CD4-positive, alpha-beta T cell (primary cell): ENCODE data around the gene OST4. TPM values are rescaled to one million over a fixed set of nuclear protein-coding genes. Genes with fewer than 3 reads are reported as not detected.

Experiments used
- ATAC-seq: fragments of 200-7000 bp; cut with Tn5 transposase; one replicate; pipeline ENCODE4 v1.10.0; 2022; ENCODE audit warnings: mild to moderate bottlenecking; ENCODE audit not compliant: poor library complexity
- CTCF ChIA-PET: fragments of 350-600 bp; sonication (Branson Sonifier 250); formaldehyde crosslinking; loops from one replicate; lab custom pipeline; 2021; ENCODE audit warnings: antibody characterized with exemption, inconsistent platforms; lab: Charles Lee
- POLR2A ChIA-PET: fragments of 350-600 bp; sonication (Branson Sonifier 250); formaldehyde crosslinking; loops from one replicate; lab custom pipeline; 2021; ENCODE audit warnings: antibody characterized with exemption, inconsistent platforms; lab: Charles Lee
- DNase-seq, 14 experiments: peaks; one replicate each; pipeline ENCODE4 v3.0.0-alpha.2; 2013 to 2020; ENCODE audit warnings: mixed read lengths in 2 of 14
- H3K27ac ChIP-seq, 2 donors: one replicate each; pipeline versions ENCODE4 v1.5.1 to v1.7.0; 2013; ENCODE audit warnings: low read length in 2 of 2, low read depth in 1 of 2, mild to moderate bottlenecking in 1 of 2
- H3K27me3 ChIP-seq, 2 experiments: 1 replicate in 1 of 2; 2 replicates in 1 of 2; pipeline versions ENCODE4 v1.6.1 to v1.7.0; 2013; ENCODE audit warnings: low read length in 2 of 2, control low read depth in 1 of 2, mild to moderate bottlenecking in 1 of 2, moderate library complexity in 1 of 2; ENCODE audit not compliant: insufficient read depth in 2 of 2, control insufficient read depth in 1 of 2
- H3K36me3 ChIP-seq: one replicate; pipeline ENCODE4 v1.6.1; 2013; ENCODE audit warnings: low read length, control low read depth; ENCODE audit not compliant: insufficient read depth
- H3K4me1 ChIP-seq: one replicate; pipeline ENCODE4 v1.6.1; 2013; ENCODE audit warnings: low read length, control low read depth; ENCODE audit not compliant: insufficient read depth
- H3K4me3 ChIP-seq: one replicate; pipeline ENCODE4 v1.5.1; 2013; ENCODE audit warnings: mild to moderate bottlenecking, low read length, moderate library complexity
- H3K9me3 ChIP-seq, 2 experiments: 1 replicate in 1 of 2; 2 replicates in 1 of 2; pipeline versions ENCODE4 v1.6.1 to v1.7.0; 2013; ENCODE audit warnings: low read length in 2 of 2, mild to moderate bottlenecking in 2 of 2, control low read depth in 1 of 2, moderate library complexity in 1 of 2; ENCODE audit not compliant: control insufficient read depth in 1 of 2, insufficient read depth in 1 of 2
- H3K27ac Mint-ChIP-seq: one replicate; pipeline ENCODE4 v1.8.0; 2020; ENCODE audit warnings: mixed read lengths
- H3K27me3 Mint-ChIP-seq: one replicate; pipeline ENCODE4 v1.8.0; 2021; ENCODE audit warnings: mixed read lengths
- H3K36me3 Mint-ChIP-seq: one replicate; pipeline ENCODE4 v1.8.0; 2021; ENCODE audit warnings: low read depth, mixed read lengths
- H3K4me1 Mint-ChIP-seq: one replicate; pipeline ENCODE4 v1.8.0; 2021; ENCODE audit warnings: low read depth, mixed read lengths
- H3K4me3 Mint-ChIP-seq: one replicate; pipeline ENCODE4 v1.8.0; 2020; ENCODE audit warnings: mild to moderate bottlenecking, mixed read lengths
- H3K9me3 Mint-ChIP-seq: one replicate; pipeline ENCODE4 v1.8.0; 2020; ENCODE audit warnings: mixed read lengths
- intact Hi-C, 2 experiments: fragments of 100-400 bp; cut with DNase I in 1 of 2; cut with micrococcal nuclease in 1 of 2; formaldehyde crosslinking; loops; one replicate each; pipeline versions ENCODE4 v1.15.1 to v1.9.0; 2023 to 2025; cut with DNase I, micrococcal nuclease
- total RNA-seq, 174 experiments: library from RNA in 2 of 174; stranded (reverse) in 2 of 174; gene quantifications; one replicate each; pipeline ENCODE4 v1.2.3 and lab custom pipeline; 2021 to 2026
- TF ChIP-seq, protein P1 (sequence below): fragments of 200-600 bp; IDR thresholded peaks from one replicate; pipeline ENCODE4 v1.8.0; 2022; ENCODE audit warnings: antibody characterized with exemption, mild to moderate bottlenecking

The OST4 gene
- total RNA-seq, 2 experiments from 2014 or later, result 232 to 254 TPM

DNA sequence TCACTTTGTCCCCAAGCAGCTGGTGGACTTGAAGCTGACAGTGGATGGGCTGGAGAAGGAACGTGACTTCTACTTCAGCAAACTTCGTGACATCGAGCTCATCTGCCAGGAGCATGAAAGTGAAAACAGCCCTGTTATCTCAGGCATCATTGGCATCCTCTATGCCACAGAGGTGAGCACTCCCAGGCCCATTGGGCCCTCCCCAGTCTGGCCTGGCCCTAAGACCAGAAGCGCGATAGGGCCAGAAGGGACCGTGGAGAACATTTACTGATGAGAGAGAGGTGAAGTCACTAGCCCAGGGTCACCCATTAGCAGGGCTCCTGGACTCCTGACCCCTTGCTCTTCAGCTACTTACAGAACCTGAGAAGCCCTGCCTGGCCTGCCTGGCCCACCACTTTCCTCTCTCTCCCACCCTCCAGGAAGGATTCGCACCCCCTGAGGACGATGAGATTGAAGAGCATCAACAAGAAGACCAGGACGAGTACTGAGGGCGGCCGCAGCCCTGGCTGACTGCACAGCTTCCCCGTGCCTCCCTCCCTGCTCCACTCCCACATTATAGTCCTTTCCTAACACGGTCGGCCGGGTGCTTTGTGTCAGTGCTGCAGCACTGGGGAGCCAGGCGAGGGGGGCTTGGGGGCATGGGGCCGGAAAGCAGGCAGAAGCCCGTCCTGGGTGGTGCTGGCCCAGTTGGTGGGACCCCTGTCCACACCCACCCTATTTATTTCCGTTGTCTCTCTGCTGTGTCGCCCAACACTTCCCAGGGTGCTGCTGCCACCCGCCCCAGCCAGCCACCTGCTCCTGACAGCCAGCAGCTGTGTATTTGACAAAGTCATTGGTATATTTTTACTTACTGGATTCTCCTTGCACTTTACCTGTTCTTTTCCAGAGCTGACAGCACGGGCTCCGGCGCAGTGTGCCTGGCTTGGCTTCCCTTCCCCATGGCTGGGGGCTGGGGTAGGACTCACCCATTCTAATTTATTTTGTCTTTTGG lies 45.3 kb downstream of the OST4 start:
- Histone ChIP-seq H3K36me3 (peaks cover 5% of the 10 kb centered on the region), H3K27ac (no peak overlapping the region), H3K27me3 (no peaks in the 10 kb centered on the region), H3K4me3 (no peak overlapping the region), H3K4me1 (peaks cover 4% of the 10 kb centered on the region), H3K9me3 (no peaks in the 10 kb centered on the region)
- Mint-ChIP-seq H3K4me3 (no peak overlapping the region), H3K27ac (no peak overlapping the region), H3K4me1 (peaks cover 7% of the 10 kb centered on the region), H3K9me3 (no peaks in the 10 kb centered on the region), H3K27me3 (no peaks in the 10 kb centered on the region), H3K36me3 (peaks cover 4% of the 10 kb centered on the region)
- ChIA-PET POLR2A (no interaction called here), CTCF (no interaction called here)
- intact Hi-C loops, result no loop called here
- ATAC-seq (no peak), DNase-seq (no peak)
- TF ChIP-seq, protein P1, sequence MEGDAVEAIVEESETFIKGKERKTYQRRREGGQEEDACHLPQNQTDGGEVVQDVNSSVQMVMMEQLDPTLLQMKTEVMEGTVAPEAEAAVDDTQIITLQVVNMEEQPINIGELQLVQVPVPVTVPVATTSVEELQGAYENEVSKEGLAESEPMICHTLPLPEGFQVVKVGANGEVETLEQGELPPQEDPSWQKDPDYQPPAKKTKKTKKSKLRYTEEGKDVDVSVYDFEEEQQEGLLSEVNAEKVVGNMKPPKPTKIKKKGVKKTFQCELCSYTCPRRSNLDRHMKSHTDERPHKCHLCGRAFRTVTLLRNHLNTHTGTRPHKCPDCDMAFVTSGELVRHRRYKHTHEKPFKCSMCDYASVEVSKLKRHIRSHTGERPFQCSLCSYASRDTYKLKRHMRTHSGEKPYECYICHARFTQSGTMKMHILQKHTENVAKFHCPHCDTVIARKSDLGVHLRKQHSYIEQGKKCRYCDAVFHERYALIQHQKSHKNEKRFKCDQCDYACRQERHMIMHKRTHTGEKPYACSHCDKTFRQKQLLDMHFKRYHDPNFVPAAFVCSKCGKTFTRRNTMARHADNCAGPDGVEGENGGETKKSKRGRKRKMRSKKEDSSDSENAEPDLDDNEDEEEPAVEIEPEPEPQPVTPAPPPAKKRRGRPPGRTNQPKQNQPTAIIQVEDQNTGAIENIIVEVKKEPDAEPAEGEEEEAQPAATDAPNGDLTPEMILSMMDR, result no peak

DNA sequence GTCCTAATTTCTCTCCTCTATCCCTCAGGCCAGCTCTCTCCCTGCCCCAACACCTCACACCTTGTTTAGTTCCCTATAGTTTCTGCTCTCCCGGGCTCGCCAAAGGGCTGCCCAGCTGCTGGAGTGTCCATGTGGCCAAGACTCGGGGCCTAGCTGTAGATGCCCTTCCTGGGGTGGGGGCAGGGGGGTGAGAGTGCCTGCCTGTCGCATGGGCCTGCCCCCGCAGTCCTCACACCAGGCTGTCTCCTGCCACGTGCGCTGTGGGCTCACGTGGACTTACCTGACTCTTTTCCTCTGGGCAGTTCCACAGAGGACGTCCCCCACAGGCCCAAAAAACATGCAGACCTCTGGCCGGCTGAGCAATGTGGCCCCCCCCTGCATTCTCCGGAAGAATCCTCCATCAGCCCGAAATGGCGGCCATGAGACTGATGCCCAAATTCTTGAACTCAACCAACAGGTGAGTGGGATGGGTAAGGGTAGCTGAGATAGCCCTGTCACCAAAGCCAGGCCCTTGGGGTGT lies 46.1 kb downstream of the OST4 start:
- H3K36me3 Mint-ChIP-seq, result peaks cover 4% of the 10 kb centered on the region
- H3K27me3 ChIP-seq, result no peaks in the 10 kb centered on the region
- no peaks in the 10 kb centered on the region for H3K9me3 Mint-ChIP-seq
- ATAC-seq (no peak), DNase-seq (no peak)
- CTCF ChIA-PET, result no interaction called here
- no peak overlapping the region for H3K4me3 Mint-ChIP-seq
- POLR2A ChIA-PET, result interaction anchor here (0.7 kb wide), 1 partner anchor 25 kb away, joined by 3 read pairs; no protein-coding TSS in a partner anchor
- peaks cover 3% of the 10 kb centered on the region for H3K4me1 Mint-ChIP-seq
- no peaks in the 10 kb centered on the region for H3K4me1 ChIP-seq
- H3K27me3 Mint-ChIP-seq, result no peaks in the 10 kb centered on the region
- TF ChIP-seq, protein P1, result no peak
- H3K27ac Mint-ChIP-seq, result no peak overlapping the region
- intact Hi-C loops, result no loop called here
- no peak overlapping the region for H3K4me3 ChIP-seq
- H3K36me3 ChIP-seq, result peaks cover 5% of the 10 kb centered on the region
- H3K27ac ChIP-seq, result no peak overlapping the region
- H3K9me3 ChIP-seq, result no peaks in the 10 kb centered on the region

DNA sequence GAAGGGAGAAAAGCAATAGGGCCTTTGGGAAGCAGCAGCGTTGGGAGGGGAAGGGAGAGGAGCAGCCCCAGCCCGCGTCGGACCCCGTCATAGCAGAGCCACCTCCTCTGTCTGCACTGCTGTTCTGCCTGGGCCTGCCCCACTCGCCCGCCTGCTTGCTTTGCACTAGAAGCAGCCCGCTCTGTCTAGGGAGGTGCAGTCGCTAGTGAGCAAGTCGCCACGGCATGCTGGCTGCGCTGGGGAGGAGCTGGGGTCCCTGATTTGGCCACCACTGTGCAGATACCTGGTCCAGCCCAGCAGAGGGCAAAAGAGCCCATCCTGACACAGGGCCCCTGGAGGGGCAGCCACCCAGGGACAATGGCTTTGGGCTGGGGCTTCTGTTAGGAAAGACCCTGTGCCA lies 46.6 kb downstream of the OST4 start:
- TF ChIP-seq, protein P1, result no peak
- DNase-seq, result no peak
- ChIA-PET POLR2A (interaction anchor here (0.7 kb wide), 1 partner anchor 26 kb away, joined by 3 read pairs; no protein-coding TSS in a partner anchor), CTCF (no interaction called here)
- no peaks in the 10 kb centered on the region for H3K27me3 ChIP-seq
- Mint-ChIP-seq H3K4me3 (no peak overlapping the region), H3K27me3 (no peaks in the 10 kb centered on the region), H3K4me1 (no peaks in the 10 kb centered on the region), H3K36me3 (peaks cover 4% of the 10 kb centered on the region), H3K27ac (no peak overlapping the region), H3K9me3 (no peaks in the 10 kb centered on the region)
- H3K4me1 ChIP-seq, result no peaks in the 10 kb centered on the region
- H3K27ac ChIP-seq, result no peak overlapping the region
- peaks cover 5% of the 10 kb centered on the region for H3K36me3 ChIP-seq
- no peak overlapping the region for H3K4me3 ChIP-seq
- no peak for ATAC-seq
- H3K9me3 ChIP-seq, result no peaks in the 10 kb centered on the region
- intact Hi-C loops, result no loop called here
